HEK293 (cell line): Measurements from ENCODE around the gene KYAT1.

Experiments used
- HOXD13 ChIP-seq: sonication (generic); formaldehyde crosslinking; IDR thresholded peaks from 2 replicates; pipeline ENCODE4 v1.8.0; 2022; ENCODE audit warnings: missing genetic modification reagents, borderline replicate concordance
- KLF10 ChIP-seq: fragments of 450-650 bp; IDR thresholded peaks from 2 replicates; pipeline ENCODE4 v1.5.1; 2018; ENCODE audit warnings: missing biosample characterization, mild to moderate bottlenecking, missing genetic modification characterization
- YY1 ChIP-seq: fragments of 450-650 bp; formaldehyde crosslinking; IDR thresholded peaks from 2 replicates; pipeline ENCODE4 v1.5.1; 2018; ENCODE audit warnings: missing biosample characterization, missing genetic modification characterization
- ZNF239 ChIP-seq: fragments of 450-650 bp; formaldehyde crosslinking; IDR thresholded peaks from 2 replicates; pipeline ENCODE4 v1.5.1; 2016; ENCODE audit warnings: missing biosample characterization, missing genetic modification characterization
- ZNF791 ChIP-seq: fragments of 450-650 bp; formaldehyde crosslinking; IDR thresholded peaks from 2 replicates; pipeline ENCODE4 v1.5.1; 2016; ENCODE audit warnings: missing biosample characterization, missing genetic modification characterization
- TF ChIP-seq, protein P1 (sequence below): fragments of 450-650 bp; formaldehyde crosslinking; IDR thresholded peaks from 2 replicates; pipeline ENCODE4 v1.5.1; 2016; ENCODE audit warnings: missing biosample characterization, missing genetic modification characterization

DNA sequence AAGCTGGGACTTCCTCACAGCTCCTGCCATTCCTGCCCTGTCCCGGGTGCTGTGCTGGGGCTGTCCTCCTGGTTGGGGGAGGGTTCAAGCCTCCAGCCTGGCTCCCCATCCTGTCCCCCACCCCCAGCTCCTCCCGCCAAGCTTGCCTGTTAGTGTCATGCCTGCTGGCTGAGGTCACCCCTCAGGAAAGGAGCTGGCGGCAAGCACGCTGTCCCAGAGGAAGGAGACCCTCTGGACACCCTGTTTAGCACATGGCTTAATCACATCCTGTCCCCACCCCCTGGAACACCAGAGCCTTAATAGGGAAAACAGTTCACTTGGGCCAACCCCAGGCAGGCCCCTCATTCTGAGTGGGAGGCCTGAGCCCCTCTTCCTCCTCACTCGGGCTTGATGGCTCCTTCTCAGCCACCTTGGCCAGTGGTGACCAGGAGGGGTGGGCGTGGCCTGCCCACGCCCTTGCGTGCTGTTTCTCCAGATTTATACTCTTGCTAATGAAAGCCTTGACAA lies 29.8 kb upstream of the KYAT1 start:
- TF ChIP-seq KLF10 (tag by site-specific recombination) = no peak
- TF ChIP-seq ZNF791 (tag by site-specific recombination) = no peak
- TF ChIP-seq, protein P1, sequence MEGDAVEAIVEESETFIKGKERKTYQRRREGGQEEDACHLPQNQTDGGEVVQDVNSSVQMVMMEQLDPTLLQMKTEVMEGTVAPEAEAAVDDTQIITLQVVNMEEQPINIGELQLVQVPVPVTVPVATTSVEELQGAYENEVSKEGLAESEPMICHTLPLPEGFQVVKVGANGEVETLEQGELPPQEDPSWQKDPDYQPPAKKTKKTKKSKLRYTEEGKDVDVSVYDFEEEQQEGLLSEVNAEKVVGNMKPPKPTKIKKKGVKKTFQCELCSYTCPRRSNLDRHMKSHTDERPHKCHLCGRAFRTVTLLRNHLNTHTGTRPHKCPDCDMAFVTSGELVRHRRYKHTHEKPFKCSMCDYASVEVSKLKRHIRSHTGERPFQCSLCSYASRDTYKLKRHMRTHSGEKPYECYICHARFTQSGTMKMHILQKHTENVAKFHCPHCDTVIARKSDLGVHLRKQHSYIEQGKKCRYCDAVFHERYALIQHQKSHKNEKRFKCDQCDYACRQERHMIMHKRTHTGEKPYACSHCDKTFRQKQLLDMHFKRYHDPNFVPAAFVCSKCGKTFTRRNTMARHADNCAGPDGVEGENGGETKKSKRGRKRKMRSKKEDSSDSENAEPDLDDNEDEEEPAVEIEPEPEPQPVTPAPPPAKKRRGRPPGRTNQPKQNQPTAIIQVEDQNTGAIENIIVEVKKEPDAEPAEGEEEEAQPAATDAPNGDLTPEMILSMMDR (tag by site-specific recombination) = no peak
- TF ChIP-seq YY1 (tag by site-specific recombination) = no peak
- no peak for TF ChIP-seq HOXD13
- no peak for TF ChIP-seq ZNF239 (tag by site-specific recombination)
